SW480 (cell line): ENCODE results near the gene SERINC5.
"Not testable (repeated sequence)": the region's sequence is repeated elsewhere in the genome, so short reads cannot be mapped to it uniquely, and the experiment has no call there.

Source experiments
- DNase-seq: peaks from one replicate; pipeline ENCODE4 v3.0.0-alpha.2; 2016; ENCODE audit warnings: low spot score

SERINC5 gene

DNA sequence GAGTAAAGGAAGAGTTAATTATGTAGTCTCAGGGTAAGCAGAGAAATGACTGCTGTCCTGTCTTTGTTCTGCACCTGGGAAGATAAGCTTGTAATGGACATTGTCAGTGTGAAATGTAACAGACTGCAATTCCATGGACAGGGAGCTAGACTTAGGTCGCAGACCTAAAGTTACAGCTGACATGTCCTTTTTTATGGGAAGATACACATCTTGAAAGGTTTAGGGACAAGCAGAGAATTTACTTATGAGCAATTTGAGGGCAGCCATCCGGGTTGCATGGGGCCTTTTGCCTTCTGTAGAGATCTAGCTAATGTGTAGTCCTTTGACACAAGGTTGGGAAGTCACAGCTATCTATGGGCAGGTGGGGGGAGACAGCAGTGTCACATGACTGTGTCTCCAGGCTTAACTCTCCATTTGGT lies 85.7 kb downstream of the SERINC5 start:
- DNase-seq, result no peak

DNA sequence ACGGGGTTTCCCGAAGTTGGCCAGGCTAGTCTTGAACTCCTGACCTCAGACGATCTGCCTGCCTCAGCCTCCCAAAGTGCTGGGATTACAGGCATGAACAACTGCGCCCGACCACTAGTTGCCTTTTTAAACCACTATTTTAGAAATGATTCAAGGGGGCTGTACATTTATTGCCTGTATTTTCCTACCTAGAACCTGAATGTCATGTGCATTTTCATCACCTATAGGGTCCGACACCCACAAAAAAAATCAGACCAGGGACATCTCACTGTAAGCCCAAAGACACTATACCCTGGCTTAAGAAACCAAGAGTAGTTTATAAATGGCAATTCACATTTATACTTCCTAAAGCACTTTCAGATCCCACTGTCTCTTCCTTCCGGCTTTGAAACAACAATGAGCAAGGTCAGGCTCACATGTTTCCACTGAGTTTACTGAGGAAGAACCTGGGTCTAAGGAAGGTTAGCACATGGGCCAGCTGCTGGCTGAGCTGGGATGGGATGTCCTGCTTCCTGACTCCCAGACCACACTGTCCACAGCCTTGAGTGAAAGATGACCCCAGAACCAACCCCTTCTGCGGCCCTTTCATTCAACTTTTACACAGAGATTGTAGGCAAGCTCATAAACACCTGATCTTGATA lies 87.3 kb downstream of the SERINC5 start:
- DNase-seq, result no peak

DNA sequence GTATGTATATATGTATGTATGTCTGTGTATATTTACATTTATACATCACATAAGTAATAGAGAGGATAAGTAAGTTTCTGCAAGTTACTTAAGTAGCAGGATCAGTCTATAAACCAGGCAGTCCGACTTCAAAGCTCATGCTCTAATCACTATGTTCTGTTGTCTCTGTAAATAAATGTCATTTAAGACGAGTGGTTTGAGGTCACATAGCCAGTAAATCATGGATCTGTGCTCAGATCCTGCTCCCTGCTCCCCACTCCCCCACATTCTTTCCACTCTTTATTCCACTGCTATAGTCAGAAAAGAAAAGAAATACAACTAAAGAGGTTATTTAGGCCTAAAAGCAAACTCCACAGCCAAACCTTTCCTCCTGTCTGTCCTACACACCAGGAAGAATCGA lies 90.4 kb downstream of the SERINC5 start:
- no peak for DNase-seq

DNA sequence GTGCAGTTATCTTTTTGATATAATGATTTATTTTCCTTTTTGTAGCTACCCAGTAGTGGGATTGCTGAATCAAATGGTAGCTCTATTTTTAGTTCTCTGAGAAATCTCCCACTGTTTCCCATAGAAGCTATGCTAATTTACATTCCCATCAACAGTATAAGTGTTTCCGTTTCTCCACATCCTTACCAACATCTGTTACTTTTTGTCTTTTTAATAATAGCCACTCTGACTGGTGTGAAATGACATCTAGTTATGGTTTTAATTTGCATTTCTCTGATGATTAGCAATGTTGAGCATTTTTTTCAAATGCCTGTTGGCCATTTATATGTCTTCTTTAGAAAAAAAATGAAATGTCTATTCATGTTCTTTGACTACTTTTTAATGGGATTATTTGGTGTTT lies 94.7 kb downstream of the SERINC5 start:
- DNase-seq, result no peak

- no peak for DNase-seq
These were observed 95.6 kb downstream of the SERINC5 start for GRCh38 chr5:80160242-80160641.

DNA sequence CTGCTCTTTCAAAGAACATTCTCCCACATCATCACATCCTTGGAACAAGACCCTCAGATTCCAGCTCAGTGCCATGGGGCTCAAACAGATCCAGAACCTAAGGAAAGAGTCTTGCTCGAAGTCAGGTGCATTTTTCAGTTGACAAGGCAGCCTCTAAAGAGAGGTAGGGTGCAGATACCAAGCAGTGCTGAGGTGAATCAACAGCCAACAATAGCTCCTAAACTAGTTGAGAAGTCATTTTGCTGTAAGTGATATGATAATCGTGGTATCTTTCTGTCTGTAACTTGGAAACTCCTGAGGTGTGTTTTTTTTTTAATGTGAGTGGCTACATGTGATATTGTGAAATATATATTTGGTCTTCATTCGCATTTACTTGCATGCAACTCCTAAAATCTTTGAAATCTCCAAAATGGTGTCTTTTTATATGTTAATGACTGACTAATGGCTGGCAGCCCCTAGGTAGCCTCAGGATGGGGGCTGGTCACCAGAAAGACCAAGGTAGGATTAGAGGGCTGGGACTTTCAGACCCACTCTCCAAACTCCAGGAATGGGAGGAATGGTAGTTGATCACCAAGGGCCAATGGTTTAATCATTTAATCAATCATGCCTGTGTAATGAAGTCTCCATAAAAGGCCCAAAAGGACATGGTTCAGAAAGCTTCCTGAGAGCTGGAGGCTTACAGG lies 96.6 kb downstream of the SERINC5 start:
- no peak for DNase-seq

DNA sequence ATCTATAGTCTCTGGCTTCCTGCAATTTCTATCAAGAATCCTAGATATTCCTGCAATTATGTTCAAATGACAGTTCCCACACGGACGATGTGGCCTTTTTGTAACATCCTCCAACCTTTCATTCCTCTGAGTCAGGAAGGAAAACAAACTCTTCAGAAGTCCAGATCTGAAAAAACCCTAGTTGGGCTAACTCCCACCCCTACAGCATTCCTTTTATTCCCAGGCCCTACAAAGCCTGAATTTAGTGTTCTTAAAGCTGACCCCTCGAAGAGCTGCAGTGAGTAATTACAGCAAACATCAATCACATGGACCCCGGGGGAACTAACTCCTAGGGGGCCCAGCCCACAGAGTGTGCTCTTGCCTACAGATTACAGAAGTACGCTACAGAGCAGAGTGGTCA lies 99.7 kb downstream of the SERINC5 start:
- no peak for DNase-seq

DNA sequence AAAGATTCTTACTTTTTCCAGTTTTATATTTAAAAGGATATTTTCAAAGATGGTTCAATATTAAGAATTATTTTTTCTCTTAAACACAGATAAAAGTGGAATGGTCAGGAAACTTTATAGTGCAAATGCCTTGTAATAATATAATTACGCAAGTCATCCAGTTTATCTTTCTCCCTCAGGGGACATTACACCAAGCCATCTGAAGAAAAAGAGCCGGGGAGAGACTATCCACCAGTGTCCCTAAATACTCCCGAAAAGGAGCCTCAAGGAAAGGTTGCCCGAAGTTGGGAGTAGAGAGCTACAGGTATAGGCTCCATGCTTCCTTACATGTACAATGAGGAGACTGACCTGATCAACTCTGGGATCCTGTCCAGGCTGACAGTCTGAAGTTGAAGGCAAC lies 101.1 kb downstream of the SERINC5 start:
- no peak for DNase-seq

DNA sequence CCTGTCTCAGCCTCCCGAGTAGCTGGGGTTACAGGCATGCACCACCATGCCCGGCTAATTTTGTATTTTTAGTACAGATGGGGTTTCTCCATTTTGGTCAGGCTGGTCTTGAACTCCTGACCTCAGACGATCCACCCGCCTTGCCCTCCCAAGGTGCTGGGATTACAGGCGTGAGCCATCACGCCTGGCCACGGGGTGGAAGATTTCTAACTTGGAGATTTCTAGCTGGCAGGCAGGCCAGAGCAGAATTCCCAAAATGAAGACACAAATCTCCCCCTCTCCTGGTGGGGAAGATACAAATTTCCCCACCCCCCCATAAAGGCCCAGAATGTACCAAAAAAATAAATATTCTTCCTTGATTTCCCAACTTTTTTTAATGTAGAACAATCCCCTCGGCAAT lies 101.6 kb downstream of the SERINC5 start:
- DNase-seq, result not testable (repeated sequence)

GRCh38 chr5:80153586-80154126 lies 102.2 kb downstream of the SERINC5 start:
- DNase-seq, result peak; percentile 98

DNA sequence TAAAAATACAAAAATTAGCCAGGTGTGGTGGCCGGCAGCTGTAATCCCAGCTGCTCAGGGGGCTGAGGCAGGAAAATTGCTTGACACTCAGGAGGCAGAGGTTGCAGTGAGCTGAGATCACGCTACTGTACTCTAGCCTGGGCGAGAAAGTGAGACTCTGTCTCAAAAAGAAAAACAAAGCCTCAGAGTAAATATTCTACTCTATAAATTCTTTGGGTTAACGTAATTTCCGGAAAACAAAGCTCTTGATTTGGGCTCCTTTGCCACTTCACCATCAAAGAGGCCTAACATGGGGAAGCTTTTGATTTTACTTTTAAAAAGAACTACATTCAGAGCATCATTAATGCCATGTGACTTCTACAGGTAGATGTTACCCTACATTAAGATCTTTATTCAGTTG lies 103.1 kb downstream of the SERINC5 start:
- DNase-seq, result peak; percentile 9

- no peak for DNase-seq
These were observed 104.0 kb downstream of the SERINC5 start for GRCh38 chr5:80151890-80152289.

DNA sequence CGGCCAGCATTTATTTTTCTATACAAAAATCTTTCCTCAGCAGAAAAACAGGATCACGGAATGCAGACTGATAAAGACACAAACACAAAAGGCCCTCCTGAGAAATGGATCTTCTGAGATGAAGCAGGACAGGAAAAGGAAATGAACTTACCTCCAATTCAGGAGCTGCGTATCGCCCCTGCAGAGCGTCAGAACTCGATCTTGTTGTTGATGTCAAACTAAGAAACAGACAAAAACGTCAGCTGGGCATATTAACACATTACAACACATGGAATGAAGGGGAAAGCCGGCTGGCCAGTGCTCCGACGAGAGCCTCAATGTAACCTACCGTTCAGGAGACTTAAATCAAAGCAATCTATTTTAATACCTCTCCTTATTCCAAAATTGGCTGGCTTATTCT lies 105.1 kb downstream of the SERINC5 start:
- DNase-seq, result no peak

DNA sequence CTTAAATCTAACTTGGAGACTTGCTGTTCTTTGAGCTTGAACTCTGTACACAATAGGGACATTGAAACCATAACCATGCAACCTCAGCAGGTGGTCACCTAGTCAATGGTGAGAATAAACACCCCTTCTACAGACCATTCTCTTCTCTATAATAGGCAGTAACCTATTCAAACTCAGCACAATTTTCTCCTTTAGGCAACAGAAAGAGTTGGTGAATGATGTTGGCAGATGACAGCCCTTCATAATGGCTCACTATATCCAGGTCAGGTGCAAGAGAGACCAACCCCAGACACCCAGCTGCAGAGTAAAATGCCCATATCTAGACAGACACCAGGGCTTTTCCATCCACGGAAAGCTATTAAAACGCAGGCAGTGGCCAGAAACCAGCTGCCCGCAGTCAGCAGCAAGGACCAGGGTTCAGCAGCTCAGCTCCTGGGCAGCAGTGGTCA lies 106.7 kb downstream of the SERINC5 start:
- no peak for DNase-seq

- DNase-seq, result no peak
These were observed 108.6 kb downstream of the SERINC5 start for GRCh38 chr5:80147119-80147815.

DNA sequence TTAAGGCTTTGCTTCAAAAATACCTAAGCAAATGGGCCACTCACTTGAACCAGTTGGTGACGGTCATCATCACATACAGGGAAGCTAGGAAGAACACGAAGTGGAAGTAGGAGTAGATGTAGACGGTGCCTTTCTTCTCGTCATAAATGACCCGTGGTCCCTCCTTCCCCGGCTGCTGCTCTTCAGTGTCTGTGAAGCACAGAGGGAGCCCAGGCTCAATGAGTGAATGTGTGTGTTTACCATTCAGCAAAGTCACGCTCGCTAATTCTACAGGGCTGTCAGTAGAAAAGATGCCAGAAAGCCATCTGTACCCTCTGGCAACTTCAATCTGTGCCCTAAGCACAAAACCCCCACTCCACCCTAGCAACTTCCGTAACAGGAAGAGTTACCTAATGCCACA lies 109.8 kb downstream of the SERINC5 start:
- no peak for DNase-seq

DNA sequence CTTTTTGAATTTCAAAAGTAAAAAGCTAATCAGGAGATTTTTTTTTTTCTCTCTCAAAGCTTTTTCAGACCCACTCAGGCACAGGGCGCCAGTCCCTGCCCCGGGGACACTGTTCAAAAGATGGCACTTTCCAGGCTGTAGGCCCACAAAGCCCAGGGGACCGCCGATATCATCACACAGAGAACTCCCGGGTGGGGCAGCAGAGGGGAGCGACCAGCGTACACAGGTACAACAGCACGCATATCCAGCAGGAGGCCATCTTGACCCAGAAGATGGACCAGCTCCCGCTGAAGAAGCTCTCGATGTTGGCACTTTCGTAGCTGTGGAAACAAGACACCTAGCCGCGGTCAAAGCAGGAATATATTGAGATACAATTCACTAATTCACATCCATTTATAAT lies 112.4 kb downstream of the SERINC5 start:
- no peak for DNase-seq

GRCh38 chr5:80142996-80143395 lies 112.9 kb downstream of the SERINC5 start:
- DNase-seq, result no peak

- no peak for DNase-seq
These were observed 114.2 kb downstream of the SERINC5 start for GRCh38 chr5:80141681-80142080.

DNA sequence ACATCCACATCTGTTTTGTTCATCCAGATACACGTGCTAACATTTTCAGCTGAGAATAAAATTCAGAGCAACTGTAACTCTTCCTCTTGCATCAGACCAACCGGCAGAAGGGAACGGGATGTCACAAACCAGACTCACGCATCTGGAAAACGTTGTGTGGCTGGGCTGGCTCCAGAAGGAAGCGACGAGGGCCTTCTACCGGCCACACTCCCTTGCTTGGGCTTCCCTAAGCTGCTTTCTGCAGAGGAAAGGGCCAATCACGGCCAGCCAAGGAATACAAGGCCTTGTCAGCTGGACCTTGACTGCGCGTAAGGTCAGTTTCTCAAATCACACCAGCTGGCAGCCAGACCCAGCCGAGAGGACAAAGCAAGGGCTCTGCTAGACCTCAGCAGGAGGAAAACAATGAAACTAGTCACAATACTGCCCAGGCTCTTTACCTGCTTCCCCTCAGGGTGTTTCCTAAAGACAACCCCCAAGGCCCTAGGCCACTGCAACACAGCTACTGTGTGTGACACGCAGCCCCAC lies 114.6 kb downstream of the SERINC5 start:
- no peak for DNase-seq

- no peak for DNase-seq
These were observed 115.4 kb downstream of the SERINC5 start for GRCh38 chr5:80140496-80140895.

DNA sequence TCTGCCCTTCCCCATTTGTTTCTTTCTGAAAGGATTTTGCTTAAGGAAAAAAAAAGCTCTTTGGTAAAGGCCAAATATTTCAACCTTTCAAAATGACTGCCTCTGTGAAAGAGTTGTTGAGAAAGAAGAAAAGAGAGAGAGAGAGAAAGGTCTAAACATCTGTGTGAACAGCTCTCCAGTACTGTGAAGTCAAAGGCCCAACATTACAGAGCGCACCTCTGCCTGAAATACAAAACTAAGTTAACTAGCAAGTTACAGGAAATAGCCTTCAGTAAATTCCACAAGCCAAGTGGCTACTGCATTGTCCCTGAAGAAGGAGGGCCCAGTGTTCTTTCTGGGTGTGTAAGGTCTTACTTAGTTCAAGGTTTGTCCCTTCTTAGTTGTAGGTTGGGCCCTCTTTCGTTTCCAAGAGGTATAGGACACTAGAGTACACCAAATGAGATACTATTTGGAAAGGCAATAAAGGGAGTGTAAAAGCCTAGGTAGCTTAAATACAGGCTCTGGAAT lies 116.3 kb downstream of the SERINC5 start:
- DNase-seq, result no peak

DNA sequence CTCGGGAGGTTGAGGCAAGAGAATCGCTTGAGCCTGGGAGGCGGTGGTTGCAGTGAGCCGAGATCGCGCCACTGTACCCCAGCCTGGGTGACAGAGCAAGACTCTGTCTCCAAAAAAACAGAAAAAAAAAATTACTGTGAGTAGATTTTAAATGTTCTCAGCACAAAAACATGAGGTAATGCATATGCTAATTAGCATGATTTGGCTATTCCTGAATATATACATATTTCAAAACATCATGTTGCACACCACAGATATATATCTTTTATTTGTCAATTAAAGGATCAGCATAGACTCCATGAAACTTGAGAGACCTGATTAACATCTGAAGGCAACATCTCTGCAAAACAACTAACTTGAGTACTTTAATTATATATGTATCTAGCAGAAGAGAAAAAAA lies 117.4 kb downstream of the SERINC5 start:
- no peak for DNase-seq
